HG02623 (cell line): ENCODE results near the gene PFN2.

Experiments used
- ATAC-seq: cut with Tn5 transposase; IDR thresholded peaks from one replicate; pipeline ENCODE4 v1.9.1; 2021; ENCODE audit warnings: moderate library complexity; ENCODE audit not compliant: unreplicated experiment

The PFN2 gene

GRCh38 chr3:149933008-149933407 is 37.7 kb downstream of the PFN2 start:
- ATAC-seq: no peak

GRCh38 chr3:149920119-149920518 is 50.6 kb downstream of the PFN2 start:
- no peak for ATAC-seq

- no peak for ATAC-seq
Measured at GRCh38 chr3:149919509-149919908, 51.2 kb downstream of the PFN2 start.

GRCh38 chr3:149917124-149917667 is 53.5 kb downstream of the PFN2 start:
- no peak for ATAC-seq
